Activated CD4-positive, alpha-beta T cell treated with anti-CD3 and anti-CD28 coated beads, Interleukin-2, Interleukin-4, amounts not matched to agents 100 ng/mL and 50 ng/mL, durations not matched to agents 16 hours and 8 hours (primary cell): ENCODE data around the gene SPOP.

ENCODE experiments used
- DNase-seq: peaks from one replicate; pipeline ENCODE4 v3.0.0-alpha.2; 2020; ENCODE audit warnings: low spot score

Gene SPOP

GRCh38 chr17:49613182-49613800 lies 64.6 kb downstream of the SPOP start:
- DNase-seq = no peak

- no peak for DNase-seq
Measured at GRCh38 chr17:49612726-49613125, 65.2 kb downstream of the SPOP start.

- no peak for DNase-seq
Measured at GRCh38 chr17:49610883-49611584, 66.9 kb downstream of the SPOP start.

- no peak for DNase-seq
Measured at GRCh38 chr17:49604314-49604869, 73.5 kb downstream of the SPOP start.

- no peak for DNase-seq
Measured at GRCh38 chr17:49603720-49604119, 74.2 kb downstream of the SPOP start.

GRCh38 chr17:49603238-49603637 lies 74.7 kb downstream of the SPOP start:
- DNase-seq = no peak

GRCh38 chr17:49602783-49603182 lies 75.1 kb downstream of the SPOP start:
- no peak for DNase-seq

GRCh38 chr17:49600949-49601348 lies 76.9 kb downstream of the SPOP start:
- no peak for DNase-seq

- no peak for DNase-seq
Measured at GRCh38 chr17:49598918-49599317, 79.0 kb downstream of the SPOP start.

- no peak for DNase-seq
Measured at GRCh38 chr17:49597928-49598655, 79.8 kb downstream of the SPOP start.

- DNase-seq = no peak
Measured at GRCh38 chr17:49597436-49597835, 80.5 kb downstream of the SPOP start.

GRCh38 chr17:49596613-49597244 lies 81.2 kb downstream of the SPOP start:
- DNase-seq = no peak

GRCh38 chr17:49595980-49596379 lies 81.9 kb downstream of the SPOP start:
- no peak for DNase-seq

GRCh38 chr17:49595328-49595727 lies 82.6 kb downstream of the SPOP start:
- no peak for DNase-seq

- DNase-seq = no peak
Measured at GRCh38 chr17:49592263-49592662, 85.6 kb downstream of the SPOP start.

- no peak for DNase-seq
Measured at GRCh38 chr17:49590874-49591273, 87.0 kb downstream of the SPOP start.

GRCh38 chr17:49589577-49589927 lies 88.3 kb downstream of the SPOP start:
- no peak for DNase-seq

- DNase-seq = no peak
Measured at GRCh38 chr17:49588726-49589576, 88.9 kb downstream of the SPOP start.

GRCh38 chr17:49588312-49588711 lies 89.6 kb downstream of the SPOP start:
- no peak for DNase-seq

- no peak for DNase-seq
Measured at GRCh38 chr17:49587366-49588073, 90.4 kb downstream of the SPOP start.

GRCh38 chr17:49585422-49586027 lies 92.4 kb downstream of the SPOP start:
- no peak for DNase-seq
